AG04450 (cell line): Measurements from ENCODE around the gene FAM114A2. TPM values are rescaled to one million over a fixed set of nuclear protein-coding genes. Genes with fewer than 3 reads are reported as not detected.

Source experiments
- CTCF ChIA-PET: fragments of 300-600, 350-600 bp; formaldehyde crosslinking; extraction: SDS; loops from one replicate; lab custom pipeline; 2022; ENCODE audit warnings: antibody characterized with exemption, inconsistent platforms; lab: Charles Lee
- POLR2A ChIA-PET: fragments of 350-600 bp; formaldehyde crosslinking; extraction: SDS; loops from one replicate; lab custom pipeline; 2021; ENCODE audit warnings: antibody characterized with exemption, inconsistent platforms; lab: Yijun Ruan, JAX
- DNase-seq: peaks from one replicate; pipeline ENCODE4 v3.0.0-alpha.2; 2011; ENCODE audit warnings: low read depth, low spot score
- H3K27ac ChIP-seq: one replicate; pipeline ENCODE4 v1.5.1; 2012; ENCODE audit warnings: low read depth, low read length, control low read depth
- H3K27me3 ChIP-seq: one replicate; pipeline ENCODE4 v1.6.0; 2012; ENCODE audit warnings: low read length; ENCODE audit not compliant: control insufficient read depth, insufficient read depth
- H3K4me3 ChIP-seq: 2 replicates; pipeline ENCODE4 v1.5.1; 2011; ENCODE audit warnings: mild to moderate bottlenecking, low read depth, low read length, control low read depth
- H3K9me3 ChIP-seq: 2 replicates; pipeline ENCODE4 v1.5.1; 2012; ENCODE audit warnings: low read length; ENCODE audit not compliant: control insufficient read depth, insufficient read depth
- CTCF ChIP-seq: IDR thresholded peaks from 2 replicates; pipeline ENCODE4 v1.5.1; 2011; ENCODE audit warnings: low read depth, low read length, control low read depth, inconsistent platforms
- polyA plus RNA-seq: library from polyadenylated mRNA; depleted of rRNA; stranded (reverse); fragments of >200 nt; gene quantifications from 2 replicates; pipeline ENCODE4 v1.2.3, GENCODE V29; 2011

FAM114A2 gene
- polyA plus RNA-seq, 1 experiment: 23.8 TPM

GRCh38 chr5:154084062-154084639 is 45.4 kb upstream of the FAM114A2 start:
- TF ChIP-seq CTCF: no peak
- H3K27ac ChIP-seq: no peak overlapping the region
- H3K4me3 ChIP-seq: no peak overlapping the region
- H3K27me3 ChIP-seq: peaks cover 16% of the 10 kb centered on the region
- ChIA-PET POLR2A (no interaction called here), CTCF (interaction anchor here (1.3 kb wide), 1 partner anchor 96 kb away, joined by 5 read pairs; no protein-coding TSS in a partner anchor)
- no peak for DNase-seq
- H3K9me3 ChIP-seq: no peaks in the 10 kb centered on the region

GRCh38 chr5:154081246-154081645 is 42.5 kb upstream of the FAM114A2 start:
- CTCF ChIA-PET: interaction anchor here (1.2 kb wide), 1 partner anchor 9 kb away, joined by 8 read pairs; no protein-coding TSS in a partner anchor
- H3K4me3 ChIP-seq: no peak overlapping the region
- no peak overlapping the region for H3K27ac ChIP-seq

GRCh38 chr5:154078272-154078671 is 39.6 kb upstream of the FAM114A2 start:
- DNase-seq: no peak
- no peak overlapping the region for H3K4me3 ChIP-seq
- POLR2A ChIA-PET: no interaction called here
- peaks cover 5% of the 10 kb centered on the region for H3K27me3 ChIP-seq
- CTCF ChIA-PET: interaction anchor here (1.3 kb wide), 1 partner anchor 103 kb away, joined by 6 read pairs; no protein-coding TSS in a partner anchor
- H3K27ac ChIP-seq: no peak overlapping the region
- no peaks in the 10 kb centered on the region for H3K9me3 ChIP-seq
- no peak for TF ChIP-seq CTCF

More at GRCh38 chr5:154081246-154081645, 42.5 kb upstream of the FAM114A2 start:
- Histone ChIP-seq H3K27me3 (peaks cover 11% of the 10 kb centered on the region), H3K9me3 (no peaks in the 10 kb centered on the region)
- DNase-seq: no peak
- POLR2A ChIA-PET: no interaction called here
- TF ChIP-seq CTCF: no peak

- DNase-seq: no peak
- Histone ChIP-seq H3K9me3 (no peaks in the 10 kb centered on the region), H3K27ac (no peak overlapping the region), H3K4me3 (no peak overlapping the region), H3K27me3 (peaks cover 5% of the 10 kb centered on the region)
- ChIA-PET POLR2A (no interaction called here), CTCF (interaction anchor here (0.6 to 3.4 kb wide), 3 partner anchors 103 to 327 kb away, joined by 3 to 29 read pairs (median 6); no protein-coding TSS in a partner anchor)
- no peak for TF ChIP-seq CTCF
Observed at GRCh38 chr5:154077696-154078095, 39.0 kb upstream of the FAM114A2 start.

GRCh38 chr5:154076240-154076922 is 37.7 kb upstream of the FAM114A2 start:
- ChIA-PET POLR2A (no interaction called here), CTCF (interaction anchor here (2.1 to 3.4 kb wide), 2 partner anchors 104 to 328 kb away, joined by 9 to 29 read pairs; no protein-coding TSS in a partner anchor)
- H3K4me3 ChIP-seq: no peak overlapping the region
- TF ChIP-seq CTCF: no peak
- peaks cover 2% of the 10 kb centered on the region for H3K27me3 ChIP-seq
- no peaks in the 10 kb centered on the region for H3K9me3 ChIP-seq
- no peak overlapping the region for H3K27ac ChIP-seq
- DNase-seq: no peak
